Activated gamma-delta T cell (primary cell): ENCODE data around the gene PARD3.

ENCODE experiments used
- DNase-seq: peaks from one replicate; lab custom pipeline; 2025; lab: John Stamatoyannopoulos, UW

PARD3 gene

DNA sequence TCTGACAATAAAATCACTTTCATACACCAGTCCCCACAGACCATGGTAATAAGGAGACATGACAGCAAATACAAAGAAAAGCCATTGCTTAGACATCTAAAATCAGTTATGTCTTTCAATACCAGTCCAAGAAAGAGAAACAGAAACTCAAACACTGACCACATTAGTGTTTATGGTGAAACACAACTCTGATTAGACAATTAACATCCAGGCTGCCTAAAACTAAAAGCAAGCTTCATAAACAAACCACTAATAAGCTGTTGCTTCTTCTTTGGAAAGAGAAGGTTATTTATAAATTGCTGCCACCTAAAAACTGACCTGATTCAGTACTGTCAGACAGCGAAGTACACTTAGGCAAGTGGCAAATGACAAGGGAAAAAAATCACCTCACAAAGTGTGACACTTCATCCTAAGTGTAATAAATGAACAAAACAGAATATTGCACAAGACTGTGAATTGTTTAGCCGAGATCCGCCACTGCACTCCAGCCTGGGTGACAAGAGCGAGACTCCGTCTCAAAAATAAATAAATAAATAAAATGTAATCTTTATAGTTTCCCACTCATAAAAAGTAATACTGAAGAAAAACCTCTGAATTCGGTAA lies 277.4 kb downstream of the PARD3 start:
- DNase-seq = no peak

DNA sequence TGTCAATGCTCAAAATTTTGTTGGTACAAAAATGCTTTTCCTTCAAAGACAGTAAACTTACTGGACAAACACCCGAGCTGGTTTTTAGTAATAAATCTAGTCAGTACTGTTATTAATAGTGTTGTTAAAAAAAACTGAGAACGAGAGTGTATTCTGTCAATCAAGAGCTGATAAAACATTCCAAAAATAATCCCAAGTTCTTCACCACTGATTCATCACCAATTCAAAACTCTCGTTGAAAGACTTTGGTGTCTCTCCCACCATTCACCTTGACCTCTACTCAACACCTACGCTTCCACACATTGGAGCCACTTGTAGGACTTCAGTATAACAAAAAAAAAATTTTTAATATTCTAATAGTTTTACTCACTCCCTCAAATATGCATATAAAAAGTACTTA lies 279.2 kb downstream of the PARD3 start:
- no peak for DNase-seq

DNA sequence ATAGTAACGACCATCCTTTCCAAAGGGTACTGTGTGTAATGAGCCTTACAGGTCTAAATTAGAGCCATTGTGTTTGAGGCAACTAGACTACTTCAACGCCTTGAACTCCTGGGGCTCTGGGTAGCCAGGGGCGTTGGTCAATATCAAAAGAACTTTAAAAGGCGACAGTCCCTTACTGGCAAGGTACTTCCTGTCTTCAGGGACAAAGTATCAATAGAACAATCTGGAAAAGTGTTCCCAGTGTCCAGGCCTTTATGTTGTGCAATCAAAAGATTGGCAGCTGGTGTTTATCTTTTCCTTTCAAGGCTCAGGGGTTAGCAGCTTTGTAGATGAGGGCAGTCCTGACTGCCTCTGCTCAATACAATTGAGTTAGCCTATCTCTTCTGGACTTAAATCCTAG lies 284.3 kb downstream of the PARD3 start:
- DNase-seq = no peak

GRCh38 chr10:34528320-34528719 lies 286.8 kb downstream of the PARD3 start:
- no peak for DNase-seq

- DNase-seq = no peak
Observed at GRCh38 chr10:34526758-34527730, 288.1 kb downstream of the PARD3 start.

- no peak for DNase-seq
Observed at GRCh38 chr10:34526186-34526585, 288.9 kb downstream of the PARD3 start.

DNA sequence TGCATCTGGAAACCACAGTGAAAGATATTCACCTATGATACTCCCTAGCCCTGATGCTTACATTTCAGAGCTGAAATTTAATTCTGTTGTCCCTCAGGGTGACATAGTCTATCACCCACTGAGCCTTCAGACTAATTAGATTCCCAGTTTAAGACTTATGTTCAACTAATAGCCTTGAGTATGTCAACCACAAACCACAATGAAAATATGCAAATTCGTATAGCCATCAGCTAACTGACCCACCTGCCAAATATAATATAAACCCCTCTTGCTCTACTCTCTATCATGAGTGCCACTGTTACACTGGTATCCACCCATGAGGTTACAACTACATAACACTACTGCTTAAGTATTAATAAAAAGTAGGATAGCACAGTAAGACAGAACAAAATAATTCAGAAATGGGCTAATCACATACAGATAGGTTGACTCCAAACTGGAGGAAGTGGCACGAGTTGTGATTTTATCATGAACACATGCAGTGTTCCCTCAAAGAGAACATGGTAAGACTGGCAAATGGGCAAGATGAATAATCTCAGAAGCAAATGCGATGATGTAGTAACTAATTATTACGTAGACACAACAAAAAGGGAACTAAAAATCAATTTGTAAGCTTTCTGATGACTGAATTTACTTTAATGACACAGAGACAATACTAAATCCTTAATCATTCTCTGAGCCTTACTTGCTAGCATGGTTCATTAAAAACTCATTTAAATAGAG lies 290.6 kb downstream of the PARD3 start:
- DNase-seq = no peak

DNA sequence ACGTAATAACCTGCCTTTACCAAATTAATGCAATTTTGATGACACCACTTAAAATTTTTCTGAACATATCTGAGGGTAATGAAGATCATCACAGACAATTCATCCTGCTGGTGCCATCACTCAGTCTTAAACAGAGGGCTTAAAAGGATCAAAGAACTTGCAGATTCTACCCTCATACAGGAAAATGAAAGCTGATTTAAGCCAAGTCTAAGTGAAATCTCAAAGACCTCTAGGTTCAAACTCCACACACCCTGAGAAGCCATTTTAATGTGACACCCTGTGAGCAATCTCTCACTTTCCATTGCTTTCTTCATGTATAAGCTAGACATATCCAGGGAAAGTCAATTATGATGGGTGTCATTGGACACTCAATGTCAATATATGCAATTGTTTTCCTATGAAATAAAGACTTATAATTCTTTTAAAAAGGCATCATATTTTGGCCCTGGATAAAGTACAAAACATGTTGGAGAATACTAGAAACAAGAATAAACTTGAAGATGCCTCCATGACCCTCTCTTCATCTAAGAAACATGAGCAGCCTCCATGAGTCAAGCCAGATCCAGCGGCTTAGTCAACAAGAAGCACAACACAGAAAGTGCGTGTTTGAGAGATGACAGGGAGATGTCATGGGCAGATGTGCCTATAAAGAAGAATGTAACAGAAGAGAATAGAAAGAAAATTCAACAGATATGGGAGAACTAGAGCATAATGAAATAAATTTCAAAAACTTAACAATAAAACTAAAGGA lies 291.9 kb downstream of the PARD3 start:
- DNase-seq = no peak

GRCh38 chr10:34522546-34522945 lies 292.6 kb downstream of the PARD3 start:
- DNase-seq = no peak

DNA sequence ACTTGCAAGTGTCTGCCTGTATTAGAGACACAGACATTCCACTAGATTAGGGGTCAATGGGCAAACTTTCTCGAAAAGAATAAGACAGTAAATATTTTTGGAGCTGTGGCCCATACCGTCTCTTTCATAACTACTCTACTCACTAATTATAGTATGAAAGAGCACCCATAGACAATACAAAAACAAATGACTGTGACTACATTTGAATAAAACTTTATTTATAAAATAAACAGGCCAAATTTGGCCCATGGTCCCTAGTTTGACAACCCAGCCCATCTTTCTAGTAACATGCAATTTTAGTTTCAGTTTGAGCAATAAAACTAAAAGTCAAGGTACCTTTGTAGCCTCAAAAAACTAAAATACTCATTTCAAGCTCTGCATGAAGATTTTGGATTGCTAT lies 294.6 kb downstream of the PARD3 start:
- no peak for DNase-seq

- DNase-seq = no peak
Observed at GRCh38 chr10:34520084-34520483, 295.0 kb downstream of the PARD3 start.

GRCh38 chr10:34514290-34514689 lies 300.8 kb downstream of the PARD3 start:
- DNase-seq = no peak

- DNase-seq = no peak
Observed at GRCh38 chr10:34513636-34514035, 301.5 kb downstream of the PARD3 start.

DNA sequence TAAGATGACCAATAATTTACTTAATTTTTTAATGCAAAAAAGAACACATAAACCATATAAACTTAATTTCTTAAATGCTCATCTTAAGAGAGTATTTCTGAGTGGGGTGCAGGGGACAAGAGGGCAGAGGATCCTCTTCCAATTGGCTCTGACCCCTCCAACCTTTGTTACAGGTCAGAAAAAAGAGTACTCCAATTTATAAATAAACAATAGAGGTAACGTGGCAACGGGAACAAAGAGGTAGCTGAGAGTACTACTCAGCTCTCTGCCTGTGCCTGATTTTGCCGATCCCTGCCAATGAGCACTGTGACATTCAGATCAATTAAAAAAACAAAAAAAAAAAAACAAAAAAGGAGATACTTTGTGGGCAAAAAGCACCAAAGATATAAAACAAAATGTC lies 307.9 kb downstream of the PARD3 start:
- DNase-seq = no peak

DNA sequence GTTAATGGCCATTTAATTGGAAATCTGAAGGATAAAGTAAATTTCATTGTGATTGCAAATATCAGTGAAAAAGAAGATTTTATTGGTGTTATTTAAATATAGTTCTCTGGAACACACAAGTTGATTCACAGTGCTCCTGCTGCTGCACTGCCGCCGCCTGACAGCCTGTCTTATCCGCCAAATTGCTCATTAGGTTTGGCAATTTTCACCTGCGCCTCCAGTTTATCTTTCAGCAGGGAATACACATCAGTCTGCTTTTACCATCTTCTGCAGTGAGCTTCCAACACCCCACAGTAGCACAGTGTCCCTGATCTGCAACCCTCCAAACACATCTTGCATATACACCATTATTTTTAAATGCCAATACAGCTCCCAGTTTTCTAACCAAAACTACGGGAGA lies 308.3 kb downstream of the PARD3 start:
- DNase-seq = no peak

DNA sequence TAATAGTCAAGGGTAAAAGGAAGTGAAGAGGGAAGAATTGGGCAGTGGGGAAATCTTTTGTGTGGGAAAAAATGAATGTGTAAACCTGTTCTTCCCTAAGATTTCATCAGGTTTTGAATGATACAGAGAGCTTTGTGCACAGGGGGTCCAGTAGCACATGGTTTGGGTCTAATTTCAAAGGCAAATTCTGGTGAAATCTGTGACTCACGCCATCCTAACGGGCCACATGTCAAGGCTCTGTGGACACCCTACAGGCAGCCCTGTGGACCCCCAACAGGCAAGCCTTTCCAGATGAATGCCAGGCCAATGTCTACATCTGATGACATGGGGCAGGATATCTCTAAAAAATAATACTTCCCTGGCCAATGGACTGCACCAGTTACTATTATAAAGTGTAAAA lies 309.8 kb downstream of the PARD3 start:
- DNase-seq = no peak

GRCh38 chr10:34504534-34504933 lies 310.6 kb downstream of the PARD3 start:
- DNase-seq = no peak

- DNase-seq = no peak
Observed at GRCh38 chr10:34503704-34504103, 311.4 kb downstream of the PARD3 start.

GRCh38 chr10:34499612-34500279 lies 315.4 kb downstream of the PARD3 start:
- DNase-seq = no peak

GRCh38 chr10:34498821-34499220 lies 316.3 kb downstream of the PARD3 start:
- DNase-seq = no peak

GRCh38 chr10:34495938-34496337 lies 319.2 kb downstream of the PARD3 start:
- DNase-seq = no peak
